GM18508 (cell line): ENCODE results near the gene SPSB1.

ENCODE experiments used
- ATAC-seq: cut with Tn5 transposase; IDR thresholded peaks from one replicate; pipeline ENCODE4 v1.9.1; 2021; ENCODE audit warnings: moderate number of reproducible peaks; ENCODE audit not compliant: insufficient read depth, unreplicated experiment

The SPSB1 gene

GRCh38 chr1:9292361-9293240 is at the start of gene SPSB1:
Gene SPSB1 (plus strand): TSS chr1:9292894. CDS start chr1:9355892, 62,998 bp downstream.
- ATAC-seq, result no peak

- ATAC-seq, result no peak
Observed at GRCh38 chr1:9243066-9243739, 49.5 kb upstream of the SPSB1 start.

GRCh38 chr1:9244501-9245229 is 48.0 kb upstream of the SPSB1 start:
- ATAC-seq, result no peak

GRCh38 chr1:9245230-9245619 is 47.5 kb upstream of the SPSB1 start:
- ATAC-seq, result no peak

GRCh38 chr1:9245661-9246060 is 47.0 kb upstream of the SPSB1 start:
- no peak for ATAC-seq

GRCh38 chr1:9246215-9246614 is 46.5 kb upstream of the SPSB1 start:
- no peak for ATAC-seq

GRCh38 chr1:9246841-9247785 is 45.6 kb upstream of the SPSB1 start:
- ATAC-seq, result no peak

- ATAC-seq, result no peak
Observed at GRCh38 chr1:9247894-9248293, 44.8 kb upstream of the SPSB1 start.

GRCh38 chr1:9248341-9249262 is 44.1 kb upstream of the SPSB1 start:
- ATAC-seq, result no peak

GRCh38 chr1:9249263-9249533 is 43.5 kb upstream of the SPSB1 start:
- ATAC-seq, result no peak

- ATAC-seq, result no peak
Observed at GRCh38 chr1:9249534-9250410, 42.9 kb upstream of the SPSB1 start.

GRCh38 chr1:9250411-9251381 is 42.0 kb upstream of the SPSB1 start:
- no peak for ATAC-seq

- no peak for ATAC-seq
Observed at GRCh38 chr1:9251501-9251900, 41.2 kb upstream of the SPSB1 start.

GRCh38 chr1:9253004-9253403 is 39.7 kb upstream of the SPSB1 start:
- no peak for ATAC-seq

- no peak for ATAC-seq
Observed at GRCh38 chr1:9253453-9254105, 39.1 kb upstream of the SPSB1 start.

- no peak for ATAC-seq
Observed at GRCh38 chr1:9256332-9256731, 36.4 kb upstream of the SPSB1 start.

- ATAC-seq, result no peak
Observed at GRCh38 chr1:9257851-9258250, 34.8 kb upstream of the SPSB1 start.
